ENCODE measurements around the gene HDGF. TPM values are rescaled to one million over a fixed set of nuclear protein-coding genes. Genes with fewer than 3 reads are reported as not detected.

Gene HDGF
- total and polyA plus RNA-seq, 8 donors = 43.5 to 112 (median 66.0) TPM

- peaks cover 19 to 34% (median 26%) of the 10 kb centered on the region in 3 donors for H3K4me1 ChIP-seq
- FAIRE-seq (no peak), DNase-seq (no peak), ATAC-seq (no peak)
- no peak overlapping the region for H3K4me3 ChIP-seq
- H3K27me3 ChIP-seq = no peaks in the 10 kb centered on the region
- peak overlapping the region in 1 of 4 donors; percentile 8 for H3K27ac ChIP-seq
- H3K9me3 ChIP-seq = no peaks in the 10 kb centered on the region
- intact Hi-C loops (cut with DNase I) = no loop called here
- peaks cover 0 to 14% (median 8%) of the 10 kb centered on the region in 3 donors for H3K36me3 ChIP-seq
- no peak for TF ChIP-seq CTCF (IDR thresholded peaks at IDR 0.05)
- WGBS, 2 donors = 71 to 74% methylated on average over 12 of the region's 12 CpGs
Measured at GRCh38 chr1:156744344-156744743, 7.1 kb downstream of the HDGF start.

- DNase-seq (peak in 1 of 6 donors; percentile 75), FAIRE-seq (no peak), ATAC-seq (no peak)
- H3K4me1 ChIP-seq = peaks cover 12 to 30% (median 22%) of the 10 kb centered on the region in 3 donors
- no peaks in the 10 kb centered on the region for H3K27me3 ChIP-seq
- WGBS, 2 donors = 83 to 85% methylated on average over 14 of the region's 14 CpGs
- peak overlapping the region in 1 of 4 donors; percentile 8 for H3K27ac ChIP-seq
- no peak overlapping the region for H3K4me3 ChIP-seq
- H3K9me3 ChIP-seq = no peaks in the 10 kb centered on the region
- no peak for TF ChIP-seq CTCF (IDR thresholded peaks at IDR 0.05)
- H3K36me3 ChIP-seq = peaks cover 0 to 14% (median 8%) of the 10 kb centered on the region in 3 donors
- intact Hi-C loops (cut with DNase I) = no loop called here
Measured at GRCh38 chr1:156743367-156744302, 7.8 kb downstream of the HDGF start.

- Histone ChIP-seq H3K27me3 (no peaks in the 10 kb centered on the region), H3K36me3 (peaks cover 0 to 14% (median 8%) of the 10 kb centered on the region in 3 donors), H3K4me1 (peaks cover 4 to 22% (median 16%) of the 10 kb centered on the region in 3 donors), H3K4me3 (no peak overlapping the region), H3K27ac (no peak overlapping the region), H3K9me3 (no peaks in the 10 kb centered on the region)
- FAIRE-seq (no peak), ATAC-seq (no peak), DNase-seq (no peak)
- intact Hi-C loops (cut with DNase I) = no loop called here
- WGBS, 2 donors = 92 to 97% methylated on average over 4 of the region's 4 CpGs
- TF ChIP-seq CTCF (IDR thresholded peaks at IDR 0.05) = no peak
Measured at GRCh38 chr1:156742801-156743200, 8.7 kb downstream of the HDGF start.

GRCh38 chr1:156742017-156742416 is 9.5 kb downstream of the HDGF start:
- H3K36me3 ChIP-seq = peaks cover 0 to 17% (median 8%) of the 10 kb centered on the region in 3 donors
- peak overlapping the region in 1 of 4 donors; percentile 64 for H3K27ac ChIP-seq
- FAIRE-seq (no peak), DNase-seq (no peak), ATAC-seq (no peak)
- WGBS, 2 donors = 90 to 94% methylated on average over 3 of the region's 3 CpGs
- peaks cover 0 to 18% (median 13%) of the 10 kb centered on the region in 3 donors for H3K4me1 ChIP-seq
- intact Hi-C loops (cut with DNase I) = no loop called here
- no peaks in the 10 kb centered on the region for H3K27me3 ChIP-seq
- no peaks in the 10 kb centered on the region for H3K9me3 ChIP-seq
- no peak overlapping the region for H3K4me3 ChIP-seq
- TF ChIP-seq CTCF (IDR thresholded peaks at IDR 0.05) = no peak
